SK-N-SH treated with all-trans-retinoic acid at 6 μM for 48 hours (cell line): ENCODE results near the gene MUC12.

ENCODE experiments used
- ESRRG ChIP-seq: fragments of 250-450 bp; sonication (Bioruptor Pico); IDR thresholded peaks from 2 replicates; pipeline ENCODE4 v1.6.1; 2021; ENCODE audit warnings: mild to moderate bottlenecking
- GLIS3 ChIP-seq: fragments of 250-450 bp; sonication (Bioruptor Pico); IDR thresholded peaks from 2 replicates; pipeline ENCODE4 v1.5.0; 2020; ENCODE audit warnings: mild to moderate bottlenecking, moderate library complexity
- OSR1 ChIP-seq: fragments of 250-450 bp; sonication (Bioruptor Pico); IDR thresholded peaks from 2 replicates; pipeline ENCODE4 v1.8.0; 2022; ENCODE audit warnings: moderate library complexity, mild to moderate bottlenecking, inconsistent platforms
- SNAI2 ChIP-seq: fragments of 250-450 bp; sonication (Bioruptor Pico); IDR thresholded peaks from 2 replicates; pipeline ENCODE4 v1.5.0; 2020; ENCODE audit warnings: mild to moderate bottlenecking, moderate library complexity
- ZC3H10 ChIP-seq: fragments of 250-450 bp; sonication (Bioruptor Pico); IDR thresholded peaks from 2 replicates; pipeline ENCODE4 v1.5.1; 2021; ENCODE audit warnings: mild to moderate bottlenecking, moderate library complexity
- ZNF8 ChIP-seq: fragments of 450-650 bp; formaldehyde crosslinking; IDR thresholded peaks from 2 replicates; pipeline ENCODE4 v1.5.0; 2020; ENCODE audit warnings: mild to moderate bottlenecking, moderate library complexity

DNA sequence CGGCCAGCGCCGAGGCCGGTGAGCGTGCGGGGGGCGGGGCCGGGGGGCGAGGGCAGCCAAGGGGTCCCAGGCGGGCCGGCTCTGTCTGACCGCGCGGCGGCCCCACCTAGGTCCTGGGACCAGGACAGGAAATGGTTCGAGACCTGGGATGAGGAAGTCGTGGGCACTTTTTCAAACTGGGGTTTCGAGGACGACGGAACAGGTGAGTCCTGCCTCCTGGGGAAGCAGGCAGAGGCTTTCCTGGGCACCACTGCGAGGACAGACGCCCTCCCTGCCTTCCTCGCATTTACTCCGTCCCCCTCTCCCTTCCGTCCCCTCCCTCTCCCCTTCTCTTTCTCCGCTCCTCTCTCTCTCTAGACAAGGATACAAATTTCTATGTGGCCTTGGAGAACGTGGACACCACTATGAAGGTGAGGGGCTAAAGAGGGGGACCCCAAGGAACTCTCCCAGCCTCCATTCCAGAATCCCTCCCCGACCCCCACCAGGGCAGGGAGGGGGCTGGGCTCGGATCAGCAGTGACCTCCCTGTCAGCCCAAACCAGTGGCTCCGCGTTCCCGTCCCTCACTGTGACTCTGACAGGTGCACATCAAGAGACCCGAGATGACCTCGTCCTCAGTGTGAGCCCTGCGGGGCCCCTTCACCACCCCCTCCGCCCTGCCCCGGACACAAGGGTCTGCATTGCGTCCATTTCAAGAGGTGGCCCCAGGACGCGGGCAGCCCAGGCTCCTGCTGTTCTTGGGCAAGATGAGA is 2.6 kb upstream of the MUC12 start:
- TF ChIP-seq ESRRG (CRISPR knock-in tag) (no peak), ZNF8 (CRISPR knock-in tag) (no peak), SNAI2 (CRISPR knock-in tag) (no peak), ZC3H10 (CRISPR knock-in tag) (no peak), OSR1 (CRISPR knock-in tag) (no peak), GLIS3 (CRISPR knock-in tag) (no peak)
